HepG2 (cell line): ENCODE measurements around the gene KAZALD1. TPM values are rescaled to one million over a fixed set of nuclear protein-coding genes. Genes with fewer than 3 reads are reported as not detected.

Source experiments
- EEA1 ChIP-seq: sonication (generic); formaldehyde crosslinking; IDR thresholded peaks from 2 replicates; pipeline ENCODE4 v1.5.1; 2020; ENCODE audit warnings: mild to moderate bottlenecking, missing genetic modification reagents, borderline replicate concordance
- ESRRA ChIP-seq: sonication (generic); formaldehyde crosslinking; IDR thresholded peaks from 2 replicates; pipeline ENCODE4 v1.5.1; 2020; ENCODE audit warnings: mild to moderate bottlenecking, low read depth, missing genetic modification reagents
- HDAC6 ChIP-seq: fragments of 200-600 bp; sonication (generic); IDR thresholded peaks from 2 replicates; pipeline ENCODE4 v1.7.0; 2017; ENCODE audit warnings: mild to moderate bottlenecking, antibody characterized with exemption, low read length, low read depth
- MXD4 ChIP-seq: IDR thresholded peaks from 2 replicates; pipeline ENCODE4 v1.6.1; 2016; ENCODE audit warnings: mild to moderate bottlenecking, missing biosample characterization, missing genetic modification reagents
- POGZ ChIP-seq: sonication (generic); formaldehyde crosslinking; IDR thresholded peaks from 2 replicates; pipeline ENCODE4 v1.4.0; 2020; ENCODE audit warnings: mild to moderate bottlenecking, missing genetic modification reagents
- REXO4 ChIP-seq: sonication (generic); formaldehyde crosslinking; IDR thresholded peaks from 2 replicates; pipeline ENCODE4 v1.8.0; 2022; ENCODE audit warnings: missing genetic modification reagents, mild to moderate bottlenecking, borderline replicate concordance
- ZBTB38 ChIP-seq: sonication (generic); formaldehyde crosslinking; IDR thresholded peaks from 2 replicates; pipeline ENCODE4 v1.5.1; 2020; ENCODE audit warnings: mild to moderate bottlenecking, missing genetic modification reagents
- ZFP1 ChIP-seq: IDR thresholded peaks from 2 replicates; pipeline ENCODE4 v1.6.1; 2016
- ZFP36L2 ChIP-seq: sonication (generic); formaldehyde crosslinking; IDR thresholded peaks from 2 replicates; pipeline ENCODE4 v1.4.0; 2020; ENCODE audit warnings: missing genetic modification reagents
- ZFYVE20 ChIP-seq: sonication (generic); formaldehyde crosslinking; IDR thresholded peaks from 2 replicates; pipeline ENCODE4 v1.8.0; 2023; ENCODE audit warnings: low read depth, mild to moderate bottlenecking, moderate library complexity, missing genetic modification reagents, borderline replicate concordance
- ZNF296 ChIP-seq: sonication (generic); formaldehyde crosslinking; conservative IDR thresholded peaks from 2 replicates; pipeline ENCODE4 v1.5.0; 2020; ENCODE audit warnings: mild to moderate bottlenecking, missing genetic modification reagents
- ZNF772 ChIP-seq: sonication (generic); formaldehyde crosslinking; IDR thresholded peaks from 2 replicates; pipeline ENCODE4 v1.5.0; 2020; ENCODE audit warnings: mild to moderate bottlenecking, missing genetic modification reagents
- ZSCAN9 ChIP-seq: IDR thresholded peaks from 2 replicates; pipeline ENCODE4 v1.6.1; 2016; ENCODE audit warnings: borderline replicate concordance
- polyA plus RNA-seq, 8 experiments: library from polyadenylated mRNA; depleted of rRNA in 3 of 8; stranded (reverse) in 7 of 8; unstranded in 1 of 8; fragments of >200 nt; fragmentation: Illumina TruSeq in 4 of 8; extraction: Trizol in 4 of 8; gene quantifications; 2 replicates each; pipeline versions ENCODE4 v1.2.1 to v1.2.3, GENCODE V29; 2011 to 2016; ENCODE audit warnings: low read depth in 4 of 8, missing spikeins in 1 of 8, mixed read lengths in 1 of 8; ENCODE audit not compliant: insufficient read depth in 1 of 8
- total RNA-seq, 5 experiments: library from RNA; depleted of rRNA; stranded (reverse); fragments of >200 nt; fragmentation: Illumina TruSeq; extraction: Trizol; gene quantifications; 2 replicates each; pipeline ENCODE4 v1.2.3, GENCODE V29; 2016; ENCODE audit warnings: low read depth in 1 of 5
- TF ChIP-seq, protein P1 (sequence below): sonication (generic); formaldehyde crosslinking; conservative IDR thresholded peaks from 2 replicates; pipeline ENCODE4 v1.4.0; 2020; ENCODE audit warnings: missing genetic modification reagents
- TF ChIP-seq, protein P2 (sequence below): sonication (generic); formaldehyde crosslinking; IDR thresholded peaks from 2 replicates; pipeline ENCODE4 v1.5.0; 2020; ENCODE audit warnings: mild to moderate bottlenecking, missing genetic modification reagents, borderline replicate concordance
- TF ChIP-seq, protein P3 (sequence below): sonication (generic); formaldehyde crosslinking; IDR thresholded peaks from 2 replicates; pipeline ENCODE4 v1.8.1; 2023; ENCODE audit warnings: mild to moderate bottlenecking, missing genetic modification reagents

Gene KAZALD1
- total and polyA plus RNA-seq, 2 of the 13 experiments (the other 11 are each of a cell fraction or from before 2014, with no cell fraction given): 16.7 to 27.7 TPM

DNA sequence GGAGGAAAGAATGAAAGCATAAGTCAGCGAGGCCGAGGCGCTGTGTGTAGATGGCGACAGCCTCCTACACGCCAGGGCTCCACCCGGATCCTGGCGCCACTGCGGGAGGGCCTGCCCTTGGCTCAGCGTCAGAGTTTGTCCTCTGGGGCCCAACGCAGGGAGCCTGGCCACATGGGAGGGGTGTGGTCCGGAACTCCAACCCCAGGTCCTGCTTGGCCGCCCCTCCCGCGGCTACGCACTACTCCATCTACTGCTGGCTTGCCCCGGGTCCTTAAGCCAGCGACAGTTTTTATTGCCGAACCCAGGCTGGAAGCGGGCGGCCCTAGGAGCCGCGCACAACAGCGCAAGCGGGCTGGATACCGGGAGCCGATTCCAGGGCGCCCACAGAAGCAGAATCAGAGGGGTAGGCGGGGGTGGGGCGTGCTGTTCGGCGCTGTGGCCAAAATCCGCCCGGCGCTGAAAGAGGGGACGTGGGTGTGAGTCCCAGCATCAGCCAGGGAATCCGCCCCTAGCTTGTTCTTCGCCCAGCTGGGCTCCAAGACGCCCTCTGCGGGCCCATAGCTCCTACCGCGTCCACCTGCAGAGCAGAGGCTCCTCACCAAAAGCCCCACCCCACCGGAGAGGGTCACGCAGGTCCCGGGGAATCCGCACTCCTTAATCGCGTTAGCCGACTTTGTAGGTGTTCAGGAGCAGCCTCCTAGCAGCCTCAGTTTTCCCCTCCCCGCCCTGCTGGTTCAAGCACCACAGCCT is 4.5 kb downstream of the KAZALD1 start (continued):
- TF ChIP-seq, protein P1, sequence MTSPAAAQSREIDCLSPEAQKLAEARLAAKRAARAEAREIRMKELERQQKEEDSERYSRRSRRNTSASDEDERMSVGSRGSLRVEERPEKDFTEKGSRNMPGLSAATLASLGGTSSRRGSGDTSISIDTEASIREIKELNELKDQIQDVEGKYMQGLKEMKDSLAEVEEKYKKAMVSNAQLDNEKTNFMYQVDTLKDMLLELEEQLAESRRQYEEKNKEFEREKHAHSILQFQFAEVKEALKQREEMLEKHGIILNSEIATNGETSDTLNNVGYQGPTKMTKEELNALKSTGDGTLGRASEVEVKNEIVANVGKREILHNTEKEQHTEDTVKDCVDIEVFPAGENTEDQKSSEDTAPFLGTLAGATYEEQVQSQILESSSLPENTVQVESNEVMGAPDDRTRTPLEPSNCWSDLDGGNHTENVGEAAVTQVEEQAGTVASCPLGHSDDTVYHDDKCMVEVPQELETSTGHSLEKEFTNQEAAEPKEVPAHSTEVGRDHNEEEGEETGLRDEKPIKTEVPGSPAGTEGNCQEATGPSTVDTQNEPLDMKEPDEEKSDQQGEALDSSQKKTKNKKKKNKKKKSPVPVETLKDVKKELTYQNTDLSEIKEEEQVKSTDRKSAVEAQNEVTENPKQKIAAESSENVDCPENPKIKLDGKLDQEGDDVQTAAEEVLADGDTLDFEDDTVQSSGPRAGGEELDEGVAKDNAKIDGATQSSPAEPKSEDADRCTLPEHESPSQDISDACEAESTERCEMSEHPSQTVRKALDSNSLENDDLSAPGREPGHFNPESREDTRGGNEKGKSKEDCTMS (CRISPR knock-in tag): no peak
- TF ChIP-seq, protein P2, sequence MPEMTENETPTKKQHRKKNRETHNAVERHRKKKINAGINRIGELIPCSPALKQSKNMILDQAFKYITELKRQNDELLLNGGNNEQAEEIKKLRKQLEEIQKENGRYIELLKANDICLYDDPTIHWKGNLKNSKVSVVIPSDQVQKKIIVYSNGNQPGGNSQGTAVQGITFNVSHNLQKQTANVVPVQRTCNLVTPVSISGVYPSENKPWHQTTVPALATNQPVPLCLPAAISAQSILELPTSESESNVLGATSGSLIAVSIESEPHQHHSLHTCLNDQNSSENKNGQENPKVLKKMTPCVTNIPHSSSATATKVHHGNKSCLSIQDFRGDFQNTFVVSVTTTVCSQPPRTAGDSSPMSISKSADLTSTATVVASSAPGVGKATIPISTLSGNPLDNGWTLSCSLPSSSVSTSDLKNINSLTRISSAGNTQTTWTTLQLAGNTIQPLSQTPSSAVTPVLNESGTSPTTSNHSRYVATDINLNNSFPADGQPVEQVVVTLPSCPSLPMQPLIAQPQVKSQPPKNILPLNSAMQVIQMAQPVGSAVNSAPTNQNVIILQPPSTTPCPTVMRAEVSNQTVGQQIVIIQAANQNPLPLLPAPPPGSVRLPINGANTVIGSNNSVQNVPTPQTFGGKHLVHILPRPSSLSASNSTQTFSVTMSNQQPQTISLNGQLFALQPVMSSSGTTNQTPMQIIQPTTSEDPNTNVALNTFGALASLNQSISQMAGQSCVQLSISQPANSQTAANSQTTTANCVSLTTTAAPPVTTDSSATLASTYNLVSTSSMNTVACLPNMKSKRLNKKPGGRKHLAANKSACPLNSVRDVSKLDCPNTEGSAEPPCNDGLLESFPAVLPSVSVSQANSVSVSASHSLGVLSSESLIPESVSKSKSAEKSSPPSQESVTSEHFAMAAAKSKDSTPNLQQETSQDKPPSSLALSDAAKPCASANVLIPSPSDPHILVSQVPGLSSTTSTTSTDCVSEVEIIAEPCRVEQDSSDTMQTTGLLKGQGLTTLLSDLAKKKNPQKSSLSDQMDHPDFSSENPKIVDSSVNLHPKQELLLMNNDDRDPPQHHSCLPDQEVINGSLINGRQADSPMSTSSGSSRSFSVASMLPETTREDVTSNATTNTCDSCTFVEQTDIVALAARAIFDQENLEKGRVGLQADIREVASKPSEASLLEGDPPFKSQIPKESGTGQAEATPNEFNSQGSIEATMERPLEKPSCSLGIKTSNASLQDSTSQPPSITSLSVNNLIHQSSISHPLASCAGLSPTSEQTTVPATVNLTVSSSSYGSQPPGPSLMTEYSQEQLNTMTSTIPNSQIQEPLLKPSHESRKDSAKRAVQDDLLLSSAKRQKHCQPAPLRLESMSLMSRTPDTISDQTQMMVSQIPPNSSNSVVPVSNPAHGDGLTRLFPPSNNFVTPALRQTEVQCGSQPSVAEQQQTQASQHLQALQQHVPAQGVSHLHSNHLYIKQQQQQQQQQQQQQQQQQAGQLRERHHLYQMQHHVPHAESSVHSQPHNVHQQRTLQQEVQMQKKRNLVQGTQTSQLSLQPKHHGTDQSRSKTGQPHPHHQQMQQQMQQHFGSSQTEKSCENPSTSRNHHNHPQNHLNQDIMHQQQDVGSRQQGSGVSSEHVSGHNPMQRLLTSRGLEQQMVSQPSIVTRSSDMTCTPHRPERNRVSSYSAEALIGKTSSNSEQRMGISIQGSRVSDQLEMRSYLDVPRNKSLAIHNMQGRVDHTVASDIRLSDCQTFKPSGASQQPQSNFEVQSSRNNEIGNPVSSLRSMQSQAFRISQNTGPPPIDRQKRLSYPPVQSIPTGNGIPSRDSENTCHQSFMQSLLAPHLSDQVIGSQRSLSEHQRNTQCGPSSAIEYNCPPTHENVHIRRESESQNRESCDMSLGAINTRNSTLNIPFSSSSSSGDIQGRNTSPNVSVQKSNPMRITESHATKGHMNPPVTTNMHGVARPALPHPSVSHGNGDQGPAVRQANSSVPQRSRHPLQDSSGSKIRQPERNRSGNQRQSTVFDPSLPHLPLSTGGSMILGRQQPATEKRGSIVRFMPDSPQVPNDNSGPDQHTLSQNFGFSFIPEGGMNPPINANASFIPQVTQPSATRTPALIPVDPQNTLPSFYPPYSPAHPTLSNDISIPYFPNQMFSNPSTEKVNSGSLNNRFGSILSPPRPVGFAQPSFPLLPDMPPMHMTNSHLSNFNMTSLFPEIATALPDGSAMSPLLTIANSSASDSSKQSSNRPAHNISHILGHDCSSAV (CRISPR knock-in tag): no peak
- TF ChIP-seq ZNF296 (CRISPR knock-in tag): no peak
- TF ChIP-seq ZFP36L2 (CRISPR knock-in tag): no peak
- no peak for TF ChIP-seq REXO4 (CRISPR knock-in tag)
- TF ChIP-seq ZNF772: peak; percentile 70; the same call in 1 of the 2 replicates
- TF ChIP-seq MXD4 (CRISPR knock-in tag): peak; percentile 82
- no peak for TF ChIP-seq ZFYVE20
- TF ChIP-seq ZFP1 (CRISPR knock-in tag): peak; percentile 88
- TF ChIP-seq, protein P3, sequence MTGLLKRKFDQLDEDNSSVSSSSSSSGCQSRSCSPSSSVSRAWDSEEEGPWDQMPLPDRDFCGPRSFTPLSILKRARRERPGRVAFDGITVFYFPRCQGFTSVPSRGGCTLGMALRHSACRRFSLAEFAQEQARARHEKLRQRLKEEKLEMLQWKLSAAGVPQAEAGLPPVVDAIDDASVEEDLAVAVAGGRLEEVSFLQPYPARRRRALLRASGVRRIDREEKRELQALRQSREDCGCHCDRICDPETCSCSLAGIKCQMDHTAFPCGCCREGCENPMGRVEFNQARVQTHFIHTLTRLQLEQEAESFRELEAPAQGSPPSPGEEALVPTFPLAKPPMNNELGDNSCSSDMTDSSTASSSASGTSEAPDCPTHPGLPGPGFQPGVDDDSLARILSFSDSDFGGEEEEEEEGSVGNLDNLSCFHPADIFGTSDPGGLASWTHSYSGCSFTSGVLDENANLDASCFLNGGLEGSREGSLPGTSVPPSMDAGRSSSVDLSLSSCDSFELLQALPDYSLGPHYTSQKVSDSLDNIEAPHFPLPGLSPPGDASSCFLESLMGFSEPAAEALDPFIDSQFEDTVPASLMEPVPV: 0 out of 2 replicates have a peak, but pooled peaks have one; percentile 63
- TF ChIP-seq ZBTB38 (CRISPR knock-in tag): peak; percentile 67; the same call in 1 of the 2 replicates
- TF ChIP-seq POGZ (CRISPR knock-in tag): peak; percentile 63
- no peak for TF ChIP-seq HDAC6
- TF ChIP-seq EEA1 (CRISPR knock-in tag): no peak
- no peak for TF ChIP-seq ZSCAN9 (CRISPR knock-in tag)
- peak; percentile 76; the same call in 1 of the 2 replicates for TF ChIP-seq ESRRA
